NCI-H526 treated with DMSO at 0.1 percent for 48 hours (cell line): ENCODE measurements around the gene LIN7B.
A peak's percentile ranks its signal among the peaks of the same experiment; 100 is the strongest.
"Not testable (repeated sequence)": the region's sequence is repeated elsewhere in the genome, so short reads cannot be mapped to it uniquely, and the experiment has no call there.

ENCODE experiments used
- DNase-seq: peaks from one replicate; lab custom pipeline; 2025; lab: John Stamatoyannopoulos, UW

The LIN7B gene

DNA sequence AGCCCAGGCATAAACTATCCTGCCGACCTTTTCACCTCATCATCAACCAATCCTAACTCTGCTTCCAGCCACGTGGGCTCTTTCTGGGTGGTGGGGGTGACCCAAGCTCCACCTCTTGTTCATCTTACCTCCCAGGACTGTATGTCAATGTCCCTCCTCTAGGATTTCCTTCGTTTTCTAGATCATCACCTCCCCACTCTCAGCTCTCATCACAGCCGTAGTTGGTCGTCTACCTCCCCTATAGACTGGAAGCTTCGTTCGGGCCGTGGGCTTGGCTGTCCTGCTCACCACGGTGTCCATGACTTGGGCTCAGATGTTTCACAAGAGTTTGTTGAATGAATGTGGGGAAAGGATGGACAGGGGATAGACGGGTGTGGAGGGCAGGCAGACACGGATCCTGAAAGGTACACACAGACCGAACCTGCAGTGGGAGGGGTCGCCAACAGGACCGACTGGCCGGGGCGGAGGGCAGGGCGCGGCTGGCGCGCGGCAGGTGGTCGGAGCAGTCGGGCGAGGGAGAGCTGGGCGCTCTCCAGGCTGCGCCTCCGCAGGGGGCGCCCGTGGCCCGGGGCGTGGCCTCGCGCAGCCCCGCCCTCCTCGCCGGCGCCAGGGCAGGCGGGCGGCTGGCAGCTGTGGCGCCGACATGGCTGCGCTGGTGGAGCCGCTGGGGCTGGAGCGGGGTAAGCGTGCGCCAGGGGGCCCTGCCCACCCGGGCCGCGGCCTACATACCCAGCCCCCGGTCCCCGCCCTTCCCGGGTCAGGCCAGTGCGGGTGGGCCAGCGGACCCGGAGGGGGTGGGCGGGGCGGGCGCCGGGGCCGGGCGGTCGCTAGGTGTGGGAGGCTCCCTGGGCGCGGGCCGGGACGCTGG, at the start of gene LIN7B:
TSS of gene LIN7B (plus strand) at position 609 of the 868 bp plus-strand sequence. CDS start at position 644, 35 bp downstream.
- peak; percentile 30 for DNase-seq

DNA sequence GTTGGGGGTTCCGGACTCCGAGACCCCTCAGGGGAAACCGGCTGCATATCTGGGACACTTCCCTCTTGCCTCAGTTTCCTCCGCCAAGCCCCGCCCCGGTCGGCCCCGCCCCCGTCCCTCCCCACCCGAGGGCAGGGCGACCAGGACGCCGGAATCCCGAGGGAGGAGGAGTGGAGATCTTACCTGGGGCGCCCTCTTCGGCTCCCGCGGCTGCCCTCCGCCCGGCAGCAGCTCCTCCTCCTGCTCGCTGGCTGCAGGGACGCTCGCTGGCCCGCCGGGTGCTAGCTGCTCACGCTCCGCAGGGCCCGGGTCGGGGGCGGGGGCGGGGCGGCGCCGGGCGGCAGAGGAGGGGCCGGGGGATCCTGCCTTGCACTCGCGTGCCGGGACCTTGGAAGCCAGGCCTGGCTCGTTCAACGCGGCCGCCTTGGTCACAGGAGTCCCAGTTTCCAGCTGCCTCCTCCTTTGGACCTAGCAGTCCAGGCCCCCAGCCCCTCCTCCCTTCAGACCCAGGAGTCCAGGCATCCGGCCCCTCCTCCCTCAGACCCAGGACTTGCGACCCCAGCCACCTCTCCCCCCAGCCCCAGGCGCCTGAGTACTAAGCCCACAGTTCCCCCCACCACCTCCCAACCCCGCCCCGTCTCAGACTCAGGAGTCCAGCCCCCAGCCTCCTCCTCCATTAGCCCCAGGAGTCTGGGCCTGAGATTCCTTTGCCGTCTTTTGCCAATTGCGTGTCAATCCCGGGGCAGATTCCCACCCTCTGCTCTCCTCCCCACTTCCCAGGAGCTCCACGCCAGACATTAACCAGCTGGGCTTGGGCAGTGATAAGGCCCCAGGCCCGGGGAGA, 49.2 kb upstream of the LIN7B start, which contains the start of gene NTF4:
TSS of gene NTF4 (minus strand) at position 51 of the 844 bp plus-strand sequence. CDS start 2,821 bp downstream, outside the sequence.
- DNase-seq, result no peak

DNA sequence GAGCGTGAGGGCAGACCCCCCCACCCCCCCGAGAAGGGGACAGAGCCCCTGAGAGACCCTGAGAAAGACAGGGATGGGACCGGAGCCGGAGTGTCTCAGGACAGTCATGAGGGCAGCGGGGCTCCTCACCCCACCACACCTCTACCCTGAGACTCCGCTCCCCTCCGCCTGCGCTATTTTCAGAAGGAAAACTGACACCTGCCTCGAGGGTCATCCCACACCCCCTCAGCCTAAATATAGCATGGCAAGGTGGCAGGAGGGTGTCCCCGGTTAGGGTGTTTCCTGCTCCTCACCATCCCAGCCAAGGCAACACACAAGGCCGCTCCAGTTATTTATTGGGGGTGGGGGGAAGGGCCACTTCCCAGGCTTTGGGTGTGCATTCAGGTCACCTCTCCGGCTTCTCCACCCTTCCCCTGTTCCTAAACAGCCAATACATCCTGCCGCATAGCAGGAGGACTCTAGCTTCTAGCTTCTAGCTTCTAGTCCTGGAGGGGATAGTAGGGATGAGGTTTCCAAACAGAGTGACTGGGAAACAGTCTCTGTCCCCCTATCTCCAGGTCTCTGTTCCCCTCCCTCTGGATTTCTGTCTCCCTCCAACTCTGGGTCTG, 48.2 kb upstream of the LIN7B start:
- no peak for DNase-seq

DNA sequence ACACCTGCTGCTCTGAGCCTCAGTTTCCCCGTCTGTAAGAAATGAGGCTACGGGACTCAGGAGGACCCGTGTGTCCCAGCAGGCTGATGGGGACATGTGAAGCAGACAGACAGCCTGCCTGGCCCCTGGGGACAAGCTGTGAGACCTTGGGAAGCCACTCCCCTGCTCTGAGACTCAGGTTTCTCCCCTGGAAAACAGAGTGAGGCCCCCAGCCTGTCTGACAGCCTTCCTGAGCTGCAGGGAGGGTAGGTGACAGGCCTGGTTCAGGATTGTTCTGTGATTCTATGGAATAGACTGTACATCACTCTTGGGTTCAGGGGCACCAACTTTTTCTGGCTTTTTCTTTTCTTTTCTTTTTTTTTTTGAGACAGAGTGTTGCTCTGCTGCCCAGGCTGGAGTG, 46.6 kb upstream of the LIN7B start:
- no peak for DNase-seq

- no peak for DNase-seq
These were observed 45.1 kb upstream of the LIN7B start for GRCh38 chr19:49069026-49069425.

GRCh38 chr19:49070416-49070815, 43.8 kb upstream of the LIN7B start:
- no peak for DNase-seq

- DNase-seq, result no peak
These were observed 42.2 kb upstream of the LIN7B start for GRCh38 chr19:49071860-49072547.

- DNase-seq, result no peak
These were observed 40.4 kb upstream of the LIN7B start for GRCh38 chr19:49073514-49074378.

GRCh38 chr19:49074869-49075268, 39.3 kb upstream of the LIN7B start:
- DNase-seq, result not testable (repeated sequence)

DNA sequence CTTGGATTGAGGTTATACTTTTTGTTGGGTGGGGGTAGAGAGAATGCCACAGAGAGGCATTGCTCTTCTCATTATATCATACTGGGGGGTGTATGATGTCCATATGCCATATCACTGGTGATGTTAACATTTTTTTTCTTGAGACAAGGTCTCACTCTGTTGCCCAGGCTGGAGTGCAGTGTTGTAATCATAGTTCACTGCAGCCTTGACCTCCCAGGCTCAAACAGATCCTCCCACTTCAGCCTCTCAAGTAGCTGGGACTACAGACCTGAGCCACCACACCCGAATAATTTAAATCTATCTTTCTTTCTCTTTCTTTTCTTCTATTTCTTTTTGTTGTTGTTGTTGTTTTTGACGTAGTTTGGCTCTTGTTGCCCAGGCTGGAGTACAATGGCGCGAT, 33.8 kb upstream of the LIN7B start:
- no peak for DNase-seq

DNA sequence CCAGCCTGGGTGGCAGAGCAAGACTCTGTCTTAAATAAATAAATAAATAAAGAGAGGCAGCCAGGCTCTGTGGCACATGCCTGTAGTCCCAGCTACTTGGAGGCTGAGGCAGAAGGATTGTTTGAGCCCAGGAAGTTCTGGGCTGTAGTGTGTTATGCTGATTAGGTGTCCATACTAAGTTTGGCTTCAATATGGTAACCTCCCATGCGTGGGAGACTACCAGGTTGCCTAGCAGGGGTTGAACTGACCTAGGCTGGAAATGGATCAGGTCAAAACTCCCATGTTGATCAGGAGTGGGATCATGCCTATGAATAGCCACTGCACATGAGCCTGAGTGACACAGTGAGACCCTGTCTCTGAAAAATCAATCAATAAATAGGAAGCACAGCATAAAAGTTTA, 32.9 kb upstream of the LIN7B start:
- no peak for DNase-seq

GRCh38 chr19:49084206-49085019, 29.8 kb upstream of the LIN7B start:
- no peak for DNase-seq

DNA sequence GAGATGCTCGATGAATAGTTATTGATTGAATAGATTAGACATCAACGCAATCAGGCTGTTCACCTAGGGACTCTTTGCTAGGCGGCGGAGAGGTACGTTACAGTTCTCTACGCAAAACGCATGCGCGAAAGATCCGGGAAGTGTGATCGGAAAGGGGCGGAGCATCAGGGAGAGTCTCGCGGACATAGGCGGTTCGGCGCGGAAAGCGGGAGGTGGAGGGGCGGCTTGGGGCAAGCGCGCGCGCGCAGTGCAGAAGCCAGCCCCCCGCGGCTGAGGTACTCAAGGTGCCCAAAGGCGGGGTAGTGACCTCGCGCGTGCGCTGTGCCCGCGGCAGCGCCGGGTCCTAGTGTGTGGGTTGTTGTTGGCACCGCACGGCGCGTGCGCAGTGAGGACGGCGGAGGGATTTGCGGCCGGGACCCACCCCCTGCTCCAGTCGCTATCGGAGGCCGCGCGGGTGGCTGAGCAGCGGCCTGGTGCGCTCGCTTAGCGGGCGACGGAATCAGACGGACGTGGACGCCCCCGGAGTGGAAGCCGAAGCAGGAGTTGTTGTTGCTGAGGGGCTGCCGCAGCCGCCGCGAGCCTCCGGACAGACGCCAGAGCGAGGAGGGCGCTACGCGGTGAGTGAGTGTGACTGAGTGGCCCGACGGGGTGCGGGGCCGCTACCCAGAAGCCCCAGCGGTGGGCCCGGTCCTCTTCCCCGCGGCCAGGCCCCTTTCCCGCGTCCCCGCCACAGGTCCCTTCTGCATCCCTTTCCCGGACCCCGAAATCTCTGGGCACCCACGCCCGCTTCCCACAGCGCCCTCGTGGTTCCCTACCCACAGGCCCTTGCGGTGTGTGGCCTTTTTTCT, 28.9 kb upstream of the LIN7B start, which contains the start of gene SNRNP70:
TSS of gene SNRNP70 (plus strand) at position 432 of the 848 bp plus-strand sequence. CDS start 964 bp downstream, outside the sequence.
- peak; percentile 98 for DNase-seq

GRCh38 chr19:49085868-49086232, 28.3 kb upstream of the LIN7B start:
- no peak for DNase-seq

GRCh38 chr19:49086296-49086695, 27.9 kb upstream of the LIN7B start:
- DNase-seq, result no peak

DNA sequence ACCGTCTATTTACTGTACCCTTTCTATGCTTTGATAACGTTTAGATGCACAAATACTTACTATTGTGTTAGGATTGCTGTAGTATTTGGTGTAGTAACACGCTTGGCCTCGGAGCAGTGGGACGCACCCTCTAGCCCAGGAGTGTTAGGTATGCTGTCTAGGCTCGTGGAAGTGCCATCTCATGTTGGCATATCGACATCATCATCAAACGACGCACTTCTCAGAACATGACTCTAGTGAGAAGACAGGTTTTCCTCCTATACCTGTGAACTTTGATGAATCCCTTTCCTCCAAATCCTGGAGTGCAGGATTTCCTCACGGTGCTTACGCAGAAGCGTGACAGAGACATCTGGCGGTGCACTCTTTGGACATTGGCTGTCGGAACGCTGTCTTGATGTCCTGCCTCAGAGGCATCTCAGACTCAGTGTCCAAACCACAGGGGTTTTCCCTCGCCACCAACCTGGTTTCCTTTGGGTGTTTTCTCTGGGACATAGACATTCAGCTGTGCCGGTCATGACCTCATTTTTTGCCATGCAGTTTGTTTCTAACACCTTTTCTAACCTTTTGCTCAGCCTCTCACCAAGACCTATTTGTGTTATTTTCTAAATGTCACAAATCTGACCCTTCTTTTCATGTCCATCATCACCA, 22.7 kb upstream of the LIN7B start:
- no peak for DNase-seq

DNA sequence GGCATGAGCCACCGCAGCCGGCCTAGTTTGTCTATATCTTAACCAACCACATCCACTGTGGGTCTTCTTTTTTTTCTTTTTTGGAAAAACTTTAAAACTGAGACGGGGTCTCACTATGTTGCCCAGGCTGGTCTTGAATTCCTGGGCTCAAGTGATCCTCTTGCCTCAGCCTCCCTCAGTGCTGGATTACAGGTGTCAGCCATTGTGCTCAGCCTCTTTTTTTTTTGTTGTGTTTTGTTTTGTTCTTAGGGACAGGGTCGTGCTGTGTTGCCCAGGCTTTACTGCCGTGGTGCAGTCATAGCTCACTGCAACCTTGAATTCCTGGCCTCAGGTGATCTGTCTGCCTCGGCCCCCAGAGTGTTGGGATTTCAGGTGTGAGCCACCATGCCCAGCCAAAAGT, 21.5 kb upstream of the LIN7B start:
- DNase-seq, result no peak
